Measurements from ENCODE around the gene C14orf93.
"Not testable (repeated sequence)": the region's sequence is repeated elsewhere in the genome, so short reads cannot be mapped to it uniquely, and the experiment has no call there.

The C14orf93 gene

DNA sequence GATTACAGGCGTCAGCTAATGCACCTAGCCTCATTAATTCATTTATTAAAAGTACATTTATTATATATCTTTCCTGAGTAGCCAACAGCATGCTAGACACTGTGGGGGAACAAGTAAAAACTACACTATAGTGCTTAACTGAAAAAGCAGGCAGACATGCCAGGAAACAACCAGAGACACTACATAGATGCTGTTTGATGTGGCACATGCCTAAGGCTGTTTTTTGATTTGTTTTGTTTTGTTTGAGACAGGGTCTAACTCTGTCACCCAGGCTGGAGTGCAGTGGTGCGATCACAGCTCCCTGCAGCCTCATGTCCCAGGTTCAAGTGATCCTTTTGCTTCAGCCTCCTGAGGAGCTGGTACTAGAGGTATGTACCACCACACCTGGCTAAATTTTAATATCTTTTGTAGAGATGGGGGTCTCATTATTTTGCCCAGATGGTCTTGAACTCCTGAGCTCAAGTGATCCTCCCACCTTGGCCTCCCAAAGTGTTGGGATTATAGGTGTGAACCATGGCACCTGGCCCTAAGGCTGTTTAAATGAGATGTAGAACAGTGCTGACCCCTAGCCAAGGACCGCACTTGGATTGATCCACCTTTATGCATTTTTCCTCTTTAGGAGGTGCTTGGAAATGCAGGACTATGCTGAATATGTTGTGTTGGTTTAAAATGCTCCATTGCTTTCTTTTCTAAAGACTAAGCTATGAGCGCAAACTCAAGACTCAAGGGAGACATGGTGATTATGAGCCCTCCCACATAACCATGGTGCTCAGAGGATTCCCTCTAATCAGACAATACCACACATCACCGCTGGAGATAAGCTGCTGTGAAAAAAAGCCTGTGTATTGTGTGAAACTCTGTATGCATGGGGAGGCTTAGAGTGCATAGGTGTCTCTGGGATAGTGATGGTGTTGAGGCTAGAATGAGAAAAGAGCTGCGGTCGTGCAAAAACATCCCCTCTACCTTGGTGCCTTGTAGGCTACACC is 10.5 kb upstream of the C14orf93 start:
- no peak for DNase-seq (ENCODE audit: low read depth)

DNA sequence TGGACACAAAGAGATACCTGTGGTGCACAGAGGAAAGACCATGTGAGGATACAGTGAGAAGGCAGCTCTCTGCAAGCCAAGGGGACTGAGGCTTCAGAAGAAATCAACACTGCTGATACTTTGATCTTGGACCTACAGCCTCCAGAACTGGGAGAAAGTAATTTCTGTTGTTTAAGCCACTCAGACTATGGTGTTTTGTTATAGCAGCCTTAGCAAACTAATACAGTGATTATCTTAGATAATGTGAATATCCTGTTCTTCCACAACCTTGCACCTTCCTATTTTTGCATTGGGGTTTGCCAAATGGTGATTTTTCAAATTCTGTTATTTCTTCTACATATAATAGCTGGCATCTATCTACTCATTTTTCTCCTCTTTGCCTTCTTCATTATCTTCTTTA is 8.2 kb upstream of the C14orf93 start:
- no peak for DNase-seq (ENCODE audit: low read depth)

DNA sequence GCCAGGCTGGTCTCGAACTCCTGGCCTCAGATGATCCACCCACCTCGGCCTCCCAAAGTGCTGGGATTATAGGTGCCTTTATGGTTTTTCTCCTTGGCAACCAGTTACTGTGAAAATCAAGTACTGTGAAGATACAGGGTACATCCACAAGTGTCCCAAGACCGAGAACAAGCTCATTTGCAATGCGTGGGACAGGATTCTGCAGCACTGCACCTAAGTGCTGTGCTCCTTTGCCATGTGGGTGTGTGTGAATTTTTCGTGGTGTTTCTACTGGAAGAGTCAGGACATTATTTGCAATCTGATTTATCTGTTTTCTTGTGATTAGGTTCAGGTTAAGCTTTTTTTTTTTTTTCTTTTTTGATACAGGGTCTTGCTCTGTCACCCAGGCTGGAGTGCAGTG is 7.1 kb upstream of the C14orf93 start:
- DNase-seq (ENCODE audit: low read depth), result no peak

DNA sequence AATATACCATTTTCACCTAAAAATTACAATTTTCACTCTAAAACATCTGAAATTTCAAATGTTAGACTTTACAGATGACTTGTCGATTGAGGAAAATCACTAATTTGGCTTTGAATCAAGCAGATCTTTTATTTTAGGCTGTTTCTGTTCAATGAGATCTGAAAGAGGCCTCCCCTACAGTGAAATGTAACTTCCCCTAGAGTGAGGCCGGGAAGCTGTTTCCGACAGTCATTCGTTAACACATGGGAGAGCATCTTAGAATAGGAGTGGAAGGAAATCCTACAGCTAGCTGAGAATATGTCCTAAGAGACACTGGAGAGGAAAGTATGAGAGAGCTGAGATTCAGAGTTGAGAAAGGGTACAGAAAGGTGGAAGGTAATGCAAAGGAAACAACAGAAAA is 5.7 kb upstream of the C14orf93 start:
- no peak for DNase-seq (ENCODE audit: low read depth)

DNA sequence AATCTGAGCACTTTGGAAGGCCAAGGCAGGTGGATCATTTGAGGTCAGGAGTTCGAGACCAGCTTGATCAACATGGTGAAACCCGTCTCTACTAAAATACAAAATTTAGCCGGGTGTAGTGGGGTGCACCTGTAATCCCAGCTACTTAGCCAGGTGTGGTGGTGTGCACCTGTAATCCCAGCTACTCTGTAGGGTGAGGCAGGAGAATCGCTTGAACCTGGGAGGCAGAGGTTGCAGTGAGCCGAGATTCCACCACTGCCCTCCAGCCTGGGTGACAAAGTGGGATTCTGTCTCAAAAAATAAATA is 3.8 kb upstream of the C14orf93 start:
- DNase-seq (ENCODE audit: low read depth), result not testable (repeated sequence)

DNA sequence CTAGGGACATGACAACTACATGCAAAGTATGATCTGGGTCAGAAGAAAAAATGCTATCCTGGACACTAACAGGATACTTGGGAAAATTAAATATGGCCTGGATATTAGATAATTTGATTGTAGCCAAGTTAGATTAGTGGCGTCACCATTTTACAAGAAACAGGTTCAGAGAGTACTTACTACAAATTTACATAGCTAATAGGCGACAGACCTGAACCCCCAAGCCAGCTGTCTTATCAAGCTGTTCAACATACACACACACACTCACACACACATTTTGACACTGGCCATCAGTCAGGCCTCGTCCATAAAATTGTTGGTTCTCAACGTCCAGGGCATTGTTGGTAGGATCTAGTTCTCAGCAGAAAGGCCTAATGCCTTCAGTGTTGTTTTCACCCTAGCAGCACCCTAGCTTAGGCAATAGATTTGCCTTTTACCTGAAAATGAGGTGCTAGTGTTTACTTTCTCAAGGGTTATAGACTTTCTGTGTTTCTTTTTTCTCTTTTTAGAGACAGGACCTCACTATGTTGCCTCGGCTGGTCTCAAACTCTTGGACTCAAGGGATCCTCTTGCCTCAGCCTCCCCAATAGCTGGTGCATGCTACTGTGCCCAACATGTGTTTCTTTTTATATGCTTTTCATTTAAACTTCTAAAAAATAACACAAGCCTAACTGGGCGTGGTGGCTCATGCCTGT is 3.3 kb upstream of the C14orf93 start:
- no peak for DNase-seq (ENCODE audit: low read depth)

DNA sequence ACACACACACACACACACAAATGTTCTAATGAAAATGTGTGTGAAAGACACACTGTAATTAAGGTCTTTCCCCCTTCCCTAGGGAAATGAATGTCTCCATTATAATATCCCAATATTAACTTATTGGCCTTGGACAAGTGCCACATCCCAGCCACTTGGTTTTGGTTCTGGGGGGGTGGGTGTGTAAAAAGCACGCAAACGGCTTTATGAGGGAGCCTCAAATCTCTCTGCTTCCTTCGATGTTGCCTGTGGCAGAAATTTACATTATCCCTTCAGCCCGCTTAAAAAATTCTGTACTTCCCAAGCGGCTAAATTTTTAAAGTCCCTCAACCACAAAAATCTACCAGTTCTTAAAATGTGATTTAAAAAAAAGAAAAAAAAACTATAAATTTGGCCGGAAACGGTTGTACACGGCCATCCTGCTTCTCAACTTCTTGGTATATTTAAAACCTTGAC is 432 bp downstream of the C14orf93 start:
- DNase-seq (ENCODE audit: low read depth), result no peak

DNA sequence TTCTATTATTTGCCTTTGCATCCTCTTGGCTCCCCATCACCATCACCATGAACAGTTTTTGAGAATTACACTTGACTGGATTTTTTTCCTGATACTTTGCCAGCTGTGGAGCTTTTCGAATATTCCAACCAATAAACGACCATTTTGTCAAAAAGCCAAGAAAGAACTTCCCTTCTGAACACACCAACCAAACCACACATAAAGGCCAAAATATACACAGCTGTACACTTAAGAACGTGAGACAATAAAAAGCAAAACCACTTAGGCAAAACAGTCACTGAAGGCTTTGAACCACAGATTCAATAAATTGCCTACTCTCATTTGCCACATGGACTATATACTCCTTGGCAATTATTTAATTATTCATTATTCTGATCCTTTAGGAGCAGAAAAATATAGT is 1.1 kb downstream of the C14orf93 start:
- DNase-seq (ENCODE audit: low read depth), result no peak

DNA sequence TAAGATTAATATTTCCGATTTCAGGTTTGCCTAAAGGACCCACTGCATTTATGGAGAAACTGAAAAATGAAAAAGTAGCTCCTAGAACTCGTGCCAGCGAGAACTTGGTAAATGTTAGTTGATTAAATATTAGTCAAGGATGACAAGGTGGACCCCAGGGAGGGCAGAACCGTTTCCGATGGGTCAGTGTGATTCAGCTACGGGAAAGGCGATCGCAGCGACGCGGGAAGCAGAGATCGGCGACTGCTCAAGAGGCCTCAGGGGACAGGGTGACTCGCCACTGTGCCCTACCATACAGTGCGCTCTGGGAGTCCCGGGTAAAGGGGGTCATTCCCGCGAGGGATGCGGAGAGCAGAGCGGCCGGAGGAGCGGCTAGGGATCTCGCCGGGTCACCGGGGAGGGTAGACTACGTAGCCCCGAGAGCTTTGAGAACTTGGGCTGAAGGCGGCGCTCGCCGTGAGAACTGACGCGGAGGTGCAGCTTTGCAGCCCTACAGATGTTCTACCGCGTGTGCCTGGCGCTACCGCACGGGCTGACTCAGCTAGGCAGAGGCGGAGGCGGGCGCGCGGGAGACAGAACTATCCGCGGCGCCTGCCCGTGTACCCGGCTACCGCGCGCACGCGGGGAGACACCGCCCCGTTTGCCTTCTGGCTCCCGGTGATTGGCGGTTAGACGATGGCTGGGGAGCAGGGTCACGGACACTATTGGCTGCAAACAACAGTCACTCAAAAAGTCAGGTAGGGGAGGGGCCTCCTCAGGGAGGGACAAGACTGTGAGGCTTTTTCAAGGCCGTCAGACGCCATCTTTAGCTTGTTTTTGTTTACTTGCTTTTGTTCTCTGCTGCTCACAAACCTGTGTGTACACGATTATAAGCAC is 3.2 kb downstream of the C14orf93 start:
- peak; percentile 97 for DNase-seq (ENCODE audit: low read depth)

DNA sequence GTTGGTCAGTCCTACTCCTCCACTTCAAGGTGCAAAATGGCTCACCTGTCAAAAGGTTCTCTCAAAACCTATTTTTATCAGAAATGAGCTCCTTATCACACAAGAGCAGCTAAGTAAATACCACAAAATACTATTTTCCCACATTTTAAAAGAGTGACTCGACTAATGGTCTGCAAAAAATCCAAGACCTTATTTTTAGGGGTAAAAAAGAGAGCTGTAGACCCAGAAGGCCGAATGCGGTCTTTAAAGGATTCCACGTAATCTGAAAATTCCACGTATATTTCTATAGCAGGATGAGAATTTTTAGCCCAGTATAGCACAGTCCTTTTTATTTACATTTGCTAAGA is 3.8 kb downstream of the C14orf93 start:
- no peak for DNase-seq (ENCODE audit: low read depth)

DNA sequence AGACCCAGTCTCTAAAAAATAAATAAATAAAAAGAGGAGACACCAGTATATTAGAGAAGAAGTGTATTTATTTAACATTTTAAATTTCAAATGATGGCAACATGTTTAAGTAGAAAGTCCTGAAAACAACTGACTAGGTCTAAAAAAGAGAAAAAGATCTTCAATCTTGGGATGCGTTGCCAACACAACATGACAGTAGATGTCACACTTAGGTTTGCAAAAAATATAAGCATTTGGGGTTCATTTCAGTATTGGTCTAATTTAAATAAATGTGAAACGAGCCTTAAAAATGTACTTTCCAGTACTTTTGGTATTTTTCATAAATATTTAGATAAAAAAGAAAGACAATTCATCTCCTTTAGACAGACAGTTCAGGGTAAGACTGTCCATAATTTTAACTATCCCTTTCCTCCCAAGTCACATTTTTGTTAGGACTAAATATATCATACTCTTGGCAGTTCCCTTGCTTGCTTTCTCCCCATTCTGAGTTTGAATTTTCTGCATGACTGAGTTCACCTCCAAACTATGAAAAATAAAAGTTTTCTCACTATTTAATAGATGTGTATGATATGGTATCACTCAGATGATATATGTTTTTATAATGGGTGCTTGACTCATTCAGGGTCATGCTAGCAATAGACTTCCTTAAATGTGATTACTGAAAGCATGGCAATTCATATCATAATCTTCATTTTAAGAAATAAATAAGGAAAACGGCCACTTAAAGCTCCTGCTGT is 4.3 kb downstream of the C14orf93 start:
- no peak for DNase-seq (ENCODE audit: low read depth)

DNA sequence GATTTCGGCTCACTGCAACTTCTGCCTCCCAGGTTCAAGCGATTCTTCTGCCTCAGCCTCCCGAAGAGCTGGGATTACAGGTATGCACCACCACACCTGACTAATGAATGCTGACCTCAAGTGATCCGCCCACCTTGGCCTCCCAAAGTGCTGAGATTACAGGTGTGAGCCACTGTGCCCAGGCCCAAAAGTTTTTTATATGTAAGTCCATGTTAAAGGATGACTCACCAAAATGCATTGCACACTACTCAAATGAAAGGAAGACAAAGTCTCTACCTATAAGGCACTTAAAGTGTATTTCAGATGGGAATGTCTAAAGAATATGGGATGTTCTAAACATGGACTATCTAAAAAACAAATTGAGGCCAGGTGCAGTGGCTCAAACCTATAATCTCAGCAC is 5.7 kb downstream of the C14orf93 start:
- DNase-seq (ENCODE audit: low read depth), result not testable (repeated sequence)

DNA sequence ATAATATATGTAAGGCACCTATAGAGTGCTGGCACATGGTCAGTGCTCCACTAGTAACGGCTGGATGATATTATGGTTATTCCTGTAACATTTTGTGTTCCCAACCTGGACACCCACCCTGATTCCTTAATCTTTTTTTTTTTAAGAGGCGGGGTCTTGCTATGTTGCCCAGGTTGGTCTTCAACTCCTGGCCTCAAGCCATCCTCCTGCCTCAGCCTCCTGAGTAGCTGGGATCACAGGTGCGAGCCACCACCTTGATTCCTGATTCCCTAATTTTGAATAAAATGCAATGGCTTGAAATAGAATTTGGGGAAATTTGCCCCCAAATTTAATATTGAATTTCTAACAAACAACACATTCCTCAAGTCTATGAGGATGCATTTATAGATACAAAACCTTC is 7.4 kb downstream of the C14orf93 start:
- no peak for DNase-seq (ENCODE audit: low read depth)

DNA sequence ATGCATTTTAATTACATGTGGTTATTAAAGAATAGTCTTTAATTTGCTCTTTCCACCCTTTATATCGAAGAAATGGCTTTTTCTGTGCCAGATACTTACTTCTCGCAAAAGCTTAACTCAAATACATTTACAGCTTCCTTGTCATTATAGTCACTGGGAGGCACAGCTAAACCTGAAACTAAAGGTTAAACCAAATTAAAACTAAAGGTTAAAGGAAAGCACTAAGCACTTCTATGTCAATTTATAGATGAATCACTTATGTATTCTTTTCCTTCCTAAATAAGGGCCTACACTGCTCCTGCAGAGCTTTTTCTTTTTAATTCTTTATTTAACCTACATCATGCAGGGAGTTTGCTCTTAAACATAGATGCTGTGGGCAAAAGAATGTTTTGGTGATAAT is 9.1 kb downstream of the C14orf93 start:
- DNase-seq (ENCODE audit: low read depth), result no peak

DNA sequence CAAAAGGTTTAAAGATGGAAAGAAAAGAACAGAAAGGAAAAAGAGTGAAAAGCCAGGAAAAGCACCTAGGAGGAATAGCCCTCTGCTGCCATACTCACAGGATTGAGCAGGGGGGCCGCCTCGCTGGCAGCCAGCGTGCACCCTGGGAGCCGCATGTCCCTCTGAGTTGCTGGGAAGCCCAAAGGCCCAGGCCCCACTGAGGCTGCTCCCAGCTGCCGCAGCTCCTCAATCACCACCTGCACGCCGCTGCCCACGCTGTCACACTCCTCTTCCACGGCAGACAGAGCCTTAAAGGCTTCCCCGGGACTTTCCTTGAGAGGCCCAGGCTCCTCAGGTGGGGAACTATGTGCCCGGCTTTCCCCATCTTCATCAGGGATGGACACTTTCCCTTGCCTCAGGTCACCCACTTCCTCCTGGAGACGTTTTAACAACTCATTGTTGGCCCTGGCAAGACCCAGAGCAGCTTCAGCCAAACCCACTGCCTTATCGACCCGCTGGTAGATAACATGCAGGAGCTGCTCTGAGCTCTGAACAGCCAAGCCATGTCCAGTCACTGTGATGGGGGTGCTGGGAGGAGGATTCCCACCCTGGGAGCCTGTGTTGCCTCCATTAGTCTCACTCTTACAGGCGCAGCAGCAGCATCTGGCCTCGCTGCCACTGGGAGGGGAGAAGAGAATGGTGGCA is 11.5 kb downstream of the C14orf93 start:
- DNase-seq (ENCODE audit: low read depth), result no peak

DNA sequence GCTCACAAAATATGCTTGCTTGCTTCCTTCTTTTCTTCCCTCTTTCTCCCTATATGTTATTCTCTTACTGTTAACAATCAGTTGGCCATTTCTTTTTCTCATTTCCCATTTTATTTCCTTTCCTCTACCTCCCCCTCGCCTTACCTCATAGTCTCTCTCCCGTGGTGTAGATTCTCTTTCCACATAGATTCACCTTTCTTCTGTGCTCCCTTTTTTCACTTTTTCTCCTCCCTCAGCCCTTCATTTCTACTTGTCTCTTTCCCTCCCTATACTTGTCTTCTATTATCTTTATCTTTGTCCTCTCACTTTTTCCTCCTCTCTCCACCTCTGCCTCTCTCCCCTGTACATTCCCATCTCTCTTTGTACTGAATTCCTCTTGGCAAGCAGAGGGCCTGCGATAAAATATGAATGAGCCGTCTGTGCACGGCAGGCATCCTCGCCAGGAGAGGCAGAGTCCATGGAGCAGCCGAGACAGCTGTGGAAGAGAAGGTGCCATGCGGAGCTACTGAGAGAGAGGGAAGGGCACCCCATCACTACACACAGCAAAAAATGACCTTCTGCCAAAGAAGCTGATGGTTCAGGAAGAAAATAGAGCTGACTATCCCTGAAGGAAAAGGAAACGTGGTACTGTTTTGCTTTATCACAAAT is 12.1 kb downstream of the C14orf93 start:
- no peak for DNase-seq (ENCODE audit: low read depth)

DNA sequence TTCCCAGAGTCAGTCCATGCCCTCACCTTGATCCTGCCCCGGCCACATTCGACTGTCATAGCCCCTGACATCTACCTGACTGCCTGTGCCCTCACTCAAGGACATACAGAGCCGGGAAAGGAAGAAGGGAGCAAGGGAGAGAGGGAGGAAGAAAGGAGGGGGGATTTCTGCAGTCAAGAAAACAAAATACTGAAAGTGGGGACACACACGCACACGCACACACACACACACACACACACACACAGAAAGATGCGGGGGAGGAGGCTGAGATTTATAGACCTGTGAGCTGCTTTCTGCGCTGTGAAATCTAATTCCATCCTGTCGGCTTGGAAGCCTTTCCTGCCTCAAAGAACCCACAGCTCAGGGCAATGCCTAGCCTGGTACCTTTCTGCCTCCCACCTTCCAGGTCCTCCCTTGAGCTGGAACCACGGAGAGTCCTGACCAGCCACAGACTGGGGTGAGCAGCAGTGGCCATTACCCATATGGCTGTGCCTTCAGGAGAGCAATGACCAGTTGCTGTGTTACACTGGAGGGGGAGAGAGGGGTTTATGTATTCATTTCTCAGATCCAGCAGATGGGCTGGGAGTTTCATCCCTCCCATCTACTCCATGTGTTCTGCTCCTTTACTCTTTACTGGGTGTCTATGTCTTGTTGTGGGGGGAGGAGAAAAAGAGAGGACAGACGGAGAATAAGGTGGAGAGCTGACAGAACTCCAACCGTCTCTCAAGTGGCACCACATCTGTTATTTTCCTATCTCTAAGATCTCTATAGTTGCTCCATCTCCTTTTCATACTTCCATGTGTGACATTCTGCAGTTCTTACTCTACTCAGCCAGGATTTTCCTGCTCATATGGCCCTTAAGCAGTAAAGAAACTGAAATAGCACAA is 12.9 kb downstream of the C14orf93 start:
- no peak for DNase-seq (ENCODE audit: low read depth)

DNA sequence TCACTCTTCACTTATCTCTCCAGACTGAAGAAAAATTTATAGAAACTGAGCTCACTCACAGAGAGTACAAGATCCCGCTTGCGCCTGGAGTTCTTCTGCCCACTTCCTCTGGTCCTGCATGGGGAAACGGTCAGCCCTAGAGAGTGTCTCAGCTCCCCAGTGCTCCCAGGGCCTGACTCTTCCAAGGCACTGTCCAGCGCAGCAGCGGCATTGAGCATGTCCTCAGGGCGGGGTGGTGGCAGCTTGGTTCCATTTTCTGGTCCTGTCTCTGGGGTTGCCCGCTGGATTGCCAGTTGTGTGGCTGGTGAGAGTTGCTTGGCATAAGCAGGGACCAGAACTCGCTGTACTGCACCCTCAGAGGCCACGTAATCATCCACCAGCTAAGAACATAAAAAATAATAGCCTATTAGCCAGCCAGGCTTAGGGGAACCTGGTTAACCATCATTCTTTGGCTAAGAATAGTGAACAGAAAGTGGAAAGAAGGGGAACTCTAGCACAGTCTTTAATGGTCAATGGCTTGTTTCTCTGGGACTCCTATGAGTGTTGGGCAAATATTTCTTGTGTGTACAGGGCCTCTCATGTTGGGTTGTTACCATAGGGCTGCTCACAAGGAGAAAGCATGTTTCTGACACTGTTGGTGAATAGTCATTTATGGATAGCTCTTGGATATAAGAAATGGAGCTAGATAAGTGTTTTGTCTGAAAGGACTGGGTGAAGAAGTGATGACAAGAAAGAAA is 13.9 kb downstream of the C14orf93 start:
- no peak for DNase-seq (ENCODE audit: low read depth)

DNA sequence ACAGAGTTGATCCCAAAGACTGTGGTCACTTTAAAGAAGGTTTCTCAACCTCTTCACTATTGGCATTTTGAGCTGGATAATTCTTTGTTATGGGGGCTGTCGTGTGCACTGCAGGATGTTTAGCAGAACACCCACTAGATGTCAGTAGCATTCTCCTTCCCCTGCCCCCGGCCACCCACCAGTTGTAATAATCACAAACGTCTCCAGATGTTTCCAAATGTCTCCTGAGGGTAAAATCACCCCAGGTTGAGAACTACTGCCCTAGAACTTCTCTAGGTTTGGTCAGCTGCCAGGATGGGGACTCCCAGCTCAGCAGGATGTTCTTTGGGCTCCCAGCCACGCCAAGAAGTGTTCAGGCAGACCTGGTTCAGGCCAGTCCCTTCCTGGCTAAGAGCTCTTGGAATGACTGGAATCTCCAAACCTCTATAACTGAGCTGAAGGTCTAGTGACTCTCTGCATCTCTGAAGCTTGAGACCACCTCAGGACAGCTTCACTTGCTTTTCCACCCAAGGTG is 15.1 kb downstream of the C14orf93 start:
- no peak for DNase-seq (ENCODE audit: low read depth)
